GM12878 (cell line): ENCODE data around the gene ITGB3BP. TPM values are rescaled to one million over a fixed set of nuclear protein-coding genes. Genes with fewer than 3 reads are reported as not detected.

Experiments used
- ATAC-seq: fragments of 200-7000 bp; cut with Tn5 transposase; 3 replicates; pipeline ENCODE4 v1.9.1; 2020; ENCODE audit warnings: mild to moderate bottlenecking, moderate library complexity
- BruUV-seq: library from RNA; stranded (reverse); fragments of 400-500 nt; replicated peaks from 2 replicates; lab custom pipeline; 2021; lab: Mats Ljungman, UMichigan
- CTCF ChIA-PET: fragments of 300-600 bp; sonication (Branson Sonifier 250); formaldehyde crosslinking; extraction: SDS; loops from one replicate; lab custom pipeline; 2021; ENCODE audit warnings: inconsistent platforms; lab: Yijun Ruan, JAX
- POLR2A ChIA-PET: fragments of 350-600 bp; formaldehyde crosslinking; extraction: SDS; loops from one replicate; lab custom pipeline; 2021; ENCODE audit warnings: inconsistent platforms; lab: Charles Lee
- RAD21 ChIA-PET: fragments of 300-600 bp; sonication (Branson Sonifier 250); formaldehyde crosslinking; loops from one replicate; lab custom pipeline; 2023; ENCODE audit warnings: antibody characterized with exemption; ENCODE audit not compliant: unreplicated experiment; lab: Charles Lee
- SMC1A ChIA-PET: fragments of 300-600 bp; sonication (Branson Sonifier 250); formaldehyde crosslinking; loops from one replicate; lab custom pipeline; 2023; ENCODE audit not compliant: unreplicated experiment, uncharacterized antibody; lab: Charles Lee
- DNase-seq: peaks from one replicate; pipeline ENCODE4 v3.0.0-alpha.2; 2011; ENCODE audit warnings: low read depth, low spot score
- FAIRE-seq: peaks from 3 replicates; lab custom pipeline; 2011; peaks lifted over from hg19 to GRCh38; lab: Jason Lieb, UNC
- H2AFZ ChIP-seq: 2 replicates; pipeline ENCODE4 v1.6.0; 2011; ENCODE audit warnings: low read depth, low read length, control low read depth; ENCODE audit not compliant: control insufficient read depth
- H3K27ac ChIP-seq: 2 replicates; pipeline ENCODE4 v1.5.1; 2011; ENCODE audit warnings: control low read depth; ENCODE audit not compliant: control insufficient read depth, insufficient read depth
- H3K27me3 ChIP-seq, 2 experiments: replicated peaks in 1 of 2; 2 replicates each; pipeline versions ENCODE4 v1.6.0 to v1.6.1; 2011; ENCODE audit warnings: low read length in 1 of 2; ENCODE audit not compliant: control insufficient read depth in 2 of 2, insufficient read depth in 2 of 2
- H3K36me3 ChIP-seq, 2 experiments: 2 replicates each; pipeline ENCODE4 v1.5.1; 2011; ENCODE audit warnings: low read length in 1 of 2; ENCODE audit not compliant: control insufficient read depth in 2 of 2, insufficient read depth in 2 of 2
- H3K4me1 ChIP-seq: 2 replicates; pipeline ENCODE4 v1.6.1; 2011; ENCODE audit warnings: mild to moderate bottlenecking, low read length, moderate library complexity, mixed read lengths; ENCODE audit not compliant: control insufficient read depth, insufficient read depth
- H3K4me2 ChIP-seq: 2 replicates; pipeline ENCODE4 v1.6.0; 2011; ENCODE audit warnings: control low read depth; ENCODE audit not compliant: control insufficient read depth, insufficient read depth
- H3K4me3 ChIP-seq: fragments of 200-600 bp; sonication (generic); 2 replicates; pipeline ENCODE4 v1.5.1; 2016
- H3K79me2 ChIP-seq: 2 replicates; pipeline ENCODE4 v1.6.0; 2011; ENCODE audit warnings: low read length; ENCODE audit not compliant: control insufficient read depth, insufficient read depth
- H3K9ac ChIP-seq: 2 replicates; pipeline ENCODE4 v1.8.0; 2011; ENCODE audit warnings: low read length, control low read depth, mixed read lengths; ENCODE audit not compliant: control insufficient read depth, insufficient read depth
- H3K9me3 ChIP-seq: replicated peaks from 3 replicates; pipeline ENCODE4 v1.5.1; 2011; ENCODE audit warnings: mild to moderate bottlenecking, low read length; ENCODE audit not compliant: control insufficient read depth, insufficient read depth
- H4K20me1 ChIP-seq: 2 replicates; pipeline ENCODE4 v1.6.0; 2011; ENCODE audit not compliant: control insufficient read depth, insufficient read depth
- ASH2L ChIP-seq: fragments of 300-600, 200-600 bp; sonication (generic); IDR thresholded peaks from 2 replicates; pipeline ENCODE4 v1.6.1; 2017; ENCODE audit warnings: low read depth, mild to moderate bottlenecking, borderline replicate concordance
- ATF7 ChIP-seq: fragments of 450-650 bp; IDR thresholded peaks from 2 replicates; pipeline ENCODE4 v1.6.1; 2016; ENCODE audit warnings: low read depth, mild to moderate bottlenecking
- CTCF ChIP-seq, 3 experiments: IDR thresholded peaks in 2 of 3; conservative IDR thresholded peaks in 1 of 3; 2 replicates each; pipeline ENCODE4 v1.5.1; 2011; ENCODE audit warnings: low read depth in 3 of 3, low read length in 3 of 3, mild to moderate bottlenecking in 3 of 3, control low read depth in 2 of 3, moderate library complexity in 2 of 3, inconsistent platforms in 1 of 3, mixed read lengths in 1 of 3; ENCODE audit not compliant: control insufficient read depth in 2 of 3, insufficient read depth in 1 of 3; ENCODE audit errors: extremely low read depth in 1 of 3
- NFXL1 ChIP-seq: fragments of 450-650 bp; IDR thresholded peaks from 2 replicates; pipeline ENCODE4 v1.6.1; 2017; ENCODE audit warnings: antibody characterized with exemption, mild to moderate bottlenecking, borderline replicate concordance
- NKRF ChIP-seq: fragments of 450-650 bp; conservative IDR thresholded peaks from 2 replicates; pipeline ENCODE4 v1.6.1; 2017; ENCODE audit warnings: mild to moderate bottlenecking, moderate library complexity
- POLR2A ChIP-seq: IDR thresholded peaks from 2 replicates; pipeline ENCODE4 v1.6.1; 2011; ENCODE audit warnings: low read depth, mild to moderate bottlenecking, low read length
- RB1 ChIP-seq: fragments of 450-650 bp; formaldehyde crosslinking; IDR thresholded peaks from 2 replicates; pipeline ENCODE4 v1.6.1; 2017; ENCODE audit warnings: mild to moderate bottlenecking, borderline replicate concordance
- SRF ChIP-seq, 2 experiments: IDR thresholded peaks; 2 replicates each; pipeline ENCODE4 v1.6.1; 2011; ENCODE audit warnings: low read depth in 2 of 2, low read length in 2 of 2, mild to moderate bottlenecking in 1 of 2, moderate library complexity in 1 of 2
- YBX1 ChIP-seq: fragments of 450-650 bp; IDR thresholded peaks from 2 replicates; pipeline ENCODE4 v1.6.1; 2016; ENCODE audit warnings: antibody characterized with exemption
- ZNF687 ChIP-seq: fragments of 450-650 bp; IDR thresholded peaks from 2 replicates; pipeline ENCODE4 v1.6.1; 2017; ENCODE audit warnings: mild to moderate bottlenecking, moderate library complexity
- WGBS: methylation state at CpG from one replicate; pipeline ENCODE4 v1.1.6; 2016; ENCODE audit warnings: low lambda C conversion rate; ENCODE audit not compliant: insufficient replicate concordance, insufficient coverage; ENCODE audit errors: missing lambda C conversion rate; 5-methylcytosine and 5-hydroxymethylcytosine counted together
- in situ Hi-C: fragments of 300-500 bp; cut with MboI; formaldehyde crosslinking; loops from 9 replicates; pipeline ENCODE4 v1.14.3; 2018; ENCODE audit warnings: mixed read lengths
- intact Hi-C: fragments of 100-400 bp; cut with micrococcal nuclease; formaldehyde crosslinking; loops from one replicate; pipeline ENCODE4 v1.14.2; 2022; ENCODE audit not compliant: unreplicated experiment
- polyA plus RNA-seq, 11 experiments: library from polyadenylated mRNA; depleted of rRNA in 4 of 11; unstranded in 6 of 11; stranded (reverse) in 5 of 11; fragments of >200 nt; fragmentation: Nextera tagmentation in 4 of 11; fragmentation: Illumina TruSeq in 1 of 11; extraction: Ambion mirVana in 4 of 11; extraction: Trizol in 1 of 11; gene quantifications; 1 replicate in 1 of 11; 2 replicates in 10 of 11; pipeline versions ENCODE4 v1.2.1 to v1.2.3, GENCODE V29; 2011 to 2016; ENCODE audit warnings: inconsistent platforms in 2 of 11, missing spikeins in 2 of 11, low read depth in 1 of 11
- total RNA-seq, 4 experiments: library from RNA; depleted of rRNA in 3 of 4; stranded (reverse); fragments of >200 nt in 3 of 4; fragmentation: Illumina TruSeq in 1 of 4; extraction: Trizol in 1 of 4; gene quantifications; 2 replicates each; pipeline versions ENCODE4 v1.2.1 to v1.2.3, GENCODE V29; 2013 to 2021

The ITGB3BP gene
- total and polyA plus RNA-seq, 10 of the 15 experiments (the other 5 are each of a cell fraction or from before 2014, with no cell fraction given), result 39.2 to 86.2 (median 61.8) TPM

- CTCF ChIA-PET, result interaction anchor here (0.6 to 2.2 kb wide), 9 partner anchors 8 to 692 kb away, joined by 3 to 11 read pairs (median 3); partner anchors contain the start of gene ALG6
- DNase-seq (no peak), ATAC-seq (peak; percentile 28), FAIRE-seq (no peak)
- RAD21 ChIA-PET, result no interaction called here
- intact Hi-C loops (no loop called here), in situ Hi-C loops (no loop called here)
- SMC1A ChIA-PET, result interaction anchor here (1.2 to 2.9 kb wide), 3 partner anchors 14 to 40 kb away, joined by 3 to 14 read pairs (median 5); no protein-coding TSS in a partner anchor
- H3K36me3 ChIP-seq, result no peaks in the 10 kb centered on the region
- no peak for TF ChIP-seq ATF7
- TF ChIP-seq ZNF687, result no peak
- no peak for TF ChIP-seq SRF (IDR thresholded peaks at IDR 0.05; ENCODE audit: low read depth in 2 of 2, low read length in 2 of 2)
- no peak for TF ChIP-seq NKRF
- TF ChIP-seq NFXL1, result no peak
- TF ChIP-seq CTCF (IDR thresholded peaks at IDR 0.05 in 2 of 3, conservative IDR thresholded peaks at IDR 0.05 in 1 of 3; ENCODE audit: control insufficient read depth in 2 of 3, extremely low read depth in 1 of 3, insufficient read depth in 1 of 3, low read depth in 3 of 3, low read length in 3 of 3), result no peak
- no peak for TF ChIP-seq RB1
- no peak for TF ChIP-seq POLR2A
- no peak for TF ChIP-seq YBX1
- no peak for TF ChIP-seq ASH2L
- peaks cover 33% of the 10 kb centered on the region for H3K79me2 ChIP-seq
- TSS peak; percentile 74 for BruUV-seq
- H2AFZ ChIP-seq, result peak overlapping the region; percentile 100
- no peaks in the 10 kb centered on the region for H3K9me3 ChIP-seq
- WGBS, result 2% methylated on average over 11 of the region's 11 CpGs
- peaks cover 6% of the 10 kb centered on the region for H3K4me1 ChIP-seq
- H3K4me3 ChIP-seq, result peak overlapping the region; percentile 83
- no peaks in the 10 kb centered on the region for H3K27me3 ChIP-seq
- POLR2A ChIA-PET, result interaction anchor here (0.8 to 0.9 kb wide), 2 partner anchors 11 to 15 kb away, joined by 3 read pairs; no protein-coding TSS in a partner anchor
- H4K20me1 ChIP-seq, result no peaks in the 10 kb centered on the region
- peak overlapping the region; percentile 77 for H3K4me2 ChIP-seq
- peak overlapping the region; percentile 88 for H3K9ac ChIP-seq
- H3K27ac ChIP-seq, result peak overlapping the region; percentile 97
Observed at GRCh38 chr1:63523738-63524137, 713 bp upstream of the ITGB3BP start.
